ENCODE measurements around the gene PI4KA.

Gene PI4KA

DNA sequence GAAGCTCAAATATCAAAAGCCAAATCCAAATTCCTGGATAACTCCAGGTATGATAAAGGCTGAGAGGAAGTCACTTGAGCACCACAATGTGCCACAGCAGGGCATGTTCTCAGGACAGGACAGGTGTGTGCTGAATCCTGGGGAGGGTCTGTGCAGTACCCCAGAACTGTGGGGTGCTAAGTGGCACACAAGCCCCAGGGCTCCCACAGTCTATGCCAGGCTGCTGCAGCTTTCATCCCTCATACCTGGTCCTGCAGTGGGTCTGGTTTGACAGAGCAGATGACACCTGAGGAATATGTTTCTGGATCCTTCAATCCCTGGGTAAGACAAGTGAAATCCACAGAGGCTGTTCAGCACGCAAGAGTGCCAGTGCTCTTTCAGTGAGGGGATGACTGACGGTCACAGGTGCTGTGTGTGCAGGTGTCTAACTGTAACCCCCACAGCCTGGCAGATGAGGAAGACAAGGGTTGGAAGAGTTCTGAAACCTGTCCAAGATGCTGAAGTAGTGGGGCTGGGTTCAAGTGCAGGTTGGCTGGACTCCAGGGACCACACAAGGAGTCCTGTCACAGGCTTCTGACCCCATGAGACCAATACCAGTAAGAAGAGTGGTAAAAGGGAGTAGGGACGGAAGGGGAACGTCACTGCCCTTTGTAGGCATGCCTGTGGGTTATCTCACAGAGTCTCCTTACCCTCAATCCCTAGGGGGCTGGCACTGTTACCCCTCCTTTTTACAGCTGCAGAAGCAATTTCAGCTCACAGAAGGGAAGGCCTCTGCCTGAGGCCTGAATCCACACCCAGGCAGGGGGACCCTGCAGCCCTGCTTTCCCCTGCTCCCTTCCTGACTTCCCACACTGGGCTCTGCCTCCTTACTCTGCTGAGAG is 70.6 kb downstream of the PI4KA start:
- no peaks in the 10 kb centered on the region for H3K27me3 ChIP-seq (replicated peaks)
- no peak for DNase-seq
- H3K4me3 ChIP-seq (ENCODE audit: low read depth, low read length): no peak overlapping the region
- peaks cover 37% of the 10 kb centered on the region for H3K36me3 ChIP-seq (replicated peaks)
- H3K27ac ChIP-seq: no peak overlapping the region
- TF ChIP-seq, protein P1, sequence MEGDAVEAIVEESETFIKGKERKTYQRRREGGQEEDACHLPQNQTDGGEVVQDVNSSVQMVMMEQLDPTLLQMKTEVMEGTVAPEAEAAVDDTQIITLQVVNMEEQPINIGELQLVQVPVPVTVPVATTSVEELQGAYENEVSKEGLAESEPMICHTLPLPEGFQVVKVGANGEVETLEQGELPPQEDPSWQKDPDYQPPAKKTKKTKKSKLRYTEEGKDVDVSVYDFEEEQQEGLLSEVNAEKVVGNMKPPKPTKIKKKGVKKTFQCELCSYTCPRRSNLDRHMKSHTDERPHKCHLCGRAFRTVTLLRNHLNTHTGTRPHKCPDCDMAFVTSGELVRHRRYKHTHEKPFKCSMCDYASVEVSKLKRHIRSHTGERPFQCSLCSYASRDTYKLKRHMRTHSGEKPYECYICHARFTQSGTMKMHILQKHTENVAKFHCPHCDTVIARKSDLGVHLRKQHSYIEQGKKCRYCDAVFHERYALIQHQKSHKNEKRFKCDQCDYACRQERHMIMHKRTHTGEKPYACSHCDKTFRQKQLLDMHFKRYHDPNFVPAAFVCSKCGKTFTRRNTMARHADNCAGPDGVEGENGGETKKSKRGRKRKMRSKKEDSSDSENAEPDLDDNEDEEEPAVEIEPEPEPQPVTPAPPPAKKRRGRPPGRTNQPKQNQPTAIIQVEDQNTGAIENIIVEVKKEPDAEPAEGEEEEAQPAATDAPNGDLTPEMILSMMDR (IDR thresholded peaks at IDR 0.05; ENCODE audit: low read depth, low read length, missing control alignments): no peak
- in situ Hi-C loops (cut with HindIII; ENCODE audit: low pct_ligation_motif_present, low sequenced_read_pairs): no loop called here

DNA sequence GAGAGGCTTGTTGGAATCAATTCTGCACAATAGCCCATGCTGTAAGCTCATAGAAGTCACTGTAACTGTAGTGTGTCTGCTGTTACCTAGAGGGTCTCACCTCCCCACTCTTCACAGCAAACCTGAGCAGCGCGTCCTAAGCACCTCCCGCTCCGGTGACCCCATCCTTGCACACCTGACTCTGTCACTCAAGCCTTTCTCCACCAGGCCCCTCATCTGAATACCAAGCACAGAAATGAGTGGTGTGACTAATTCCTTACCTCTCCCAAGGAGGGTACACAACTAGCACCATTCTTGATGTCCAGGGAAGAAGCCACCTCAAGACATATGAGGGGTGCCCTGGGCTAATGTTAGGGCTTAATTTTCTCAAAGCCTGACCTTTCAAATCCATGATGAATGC is 71.4 kb downstream of the PI4KA start:
- Histone ChIP-seq H3K27me3 (replicated peaks) (no peaks in the 10 kb centered on the region), H3K4me3 (ENCODE audit: low read depth, low read length) (no peak overlapping the region), H3K36me3 (replicated peaks) (peaks cover 32% of the 10 kb centered on the region), H3K27ac (no peak overlapping the region)
- in situ Hi-C loops (cut with HindIII; ENCODE audit: low pct_ligation_motif_present, low sequenced_read_pairs): no loop called here
- no peak for DNase-seq
- TF ChIP-seq, protein P1 (IDR thresholded peaks at IDR 0.05; ENCODE audit: low read depth, low read length, missing control alignments): no peak

DNA sequence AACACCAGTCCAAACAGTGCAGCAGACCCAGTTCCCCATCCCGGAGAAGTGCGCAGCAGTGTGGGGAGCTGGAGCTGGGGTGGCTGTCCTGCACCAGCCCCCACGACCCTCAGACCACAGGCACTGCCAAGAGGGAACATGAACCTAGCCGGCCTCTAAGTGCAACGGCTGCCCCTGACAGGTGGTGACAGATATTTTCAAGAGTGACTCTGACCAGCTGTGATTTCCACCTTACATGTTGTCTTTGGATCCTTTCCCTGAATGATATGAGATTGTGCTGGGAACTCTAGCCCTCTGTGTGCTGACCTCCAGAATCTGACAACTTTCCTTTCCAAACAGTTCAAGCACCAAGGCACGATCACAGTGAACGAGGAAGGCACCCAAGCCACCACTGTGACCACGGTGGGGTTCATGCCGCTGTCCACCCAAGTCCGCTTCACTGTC is 72.1 kb downstream of the PI4KA start:
- Histone ChIP-seq H3K36me3 (replicated peaks) (peaks cover 32% of the 10 kb centered on the region), H3K27ac (no peak overlapping the region), H3K4me3 (ENCODE audit: low read depth, low read length) (no peak overlapping the region), H3K27me3 (replicated peaks) (no peaks in the 10 kb centered on the region)
- in situ Hi-C loops (cut with HindIII; ENCODE audit: low pct_ligation_motif_present, low sequenced_read_pairs): no loop called here
- DNase-seq: no peak
- TF ChIP-seq, protein P1 (IDR thresholded peaks at IDR 0.05; ENCODE audit: low read depth, low read length, missing control alignments): no peak

DNA sequence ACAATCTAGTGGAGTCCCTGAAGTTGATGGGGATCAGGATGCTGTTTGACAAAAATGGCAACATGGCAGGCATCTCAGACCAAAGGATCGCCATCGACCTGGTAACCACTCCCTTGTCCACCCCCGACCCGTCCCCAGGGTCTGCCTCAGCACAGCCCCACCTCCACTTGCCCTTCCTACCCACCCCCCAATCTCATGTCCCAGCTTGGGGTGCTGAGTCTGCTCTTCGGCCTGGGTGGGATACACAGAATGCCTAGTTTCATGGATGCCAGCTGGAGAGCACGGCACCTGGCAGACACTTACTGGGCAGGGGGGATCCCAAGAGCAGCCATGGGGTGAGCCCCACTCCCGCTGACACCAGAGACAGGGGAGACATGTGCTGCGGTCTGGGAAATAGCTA is 72.6 kb downstream of the PI4KA start:
- H3K27me3 ChIP-seq (replicated peaks): no peaks in the 10 kb centered on the region
- H3K27ac ChIP-seq: no peak overlapping the region
- in situ Hi-C loops (cut with HindIII; ENCODE audit: low pct_ligation_motif_present, low sequenced_read_pairs): no loop called here
- TF ChIP-seq, protein P1 (IDR thresholded peaks at IDR 0.05; ENCODE audit: low read depth, low read length, missing control alignments): no peak
- no peak for DNase-seq
- peaks cover 29% of the 10 kb centered on the region for H3K36me3 ChIP-seq (replicated peaks)
- no peak overlapping the region for H3K4me3 ChIP-seq (ENCODE audit: low read depth, low read length)

DNA sequence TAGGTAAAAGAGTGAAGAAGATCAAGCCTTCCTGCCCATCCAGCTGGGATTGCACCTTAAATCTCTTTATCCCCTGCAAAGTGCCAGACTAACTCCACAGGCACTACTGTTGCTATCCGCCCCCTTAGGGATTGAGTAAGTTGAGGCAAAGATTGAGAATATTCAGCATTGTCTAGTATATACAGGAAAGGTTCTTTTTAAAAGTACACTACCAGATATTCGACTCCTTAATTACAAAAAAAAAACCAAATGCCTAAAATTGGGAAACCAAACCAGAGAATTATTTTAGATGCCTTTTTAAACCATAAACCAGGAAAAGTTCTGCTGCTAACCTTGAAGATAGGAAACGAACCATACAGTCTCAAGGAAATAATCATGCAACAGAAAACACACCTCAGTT is 73.2 kb downstream of the PI4KA start:
- Histone ChIP-seq H3K36me3 (replicated peaks) (peaks cover 29% of the 10 kb centered on the region), H3K4me3 (ENCODE audit: low read depth, low read length) (no peak overlapping the region), H3K27me3 (replicated peaks) (no peaks in the 10 kb centered on the region), H3K27ac (no peak overlapping the region)
- in situ Hi-C loops (cut with HindIII; ENCODE audit: low pct_ligation_motif_present, low sequenced_read_pairs): no loop called here
- DNase-seq: no peak
- TF ChIP-seq, protein P1 (IDR thresholded peaks at IDR 0.05; ENCODE audit: low read depth, low read length, missing control alignments): no peak
